ENCODE data around the gene DLGAP3.

The DLGAP3 gene

GRCh38 chr1:34867415-34867814 is 62.0 kb downstream of the DLGAP3 start:
- no peak for DNase-seq (ENCODE audit: low read depth)

- DNase-seq (ENCODE audit: low read depth): no peak
Observed at GRCh38 chr1:34866762-34867109, 62.7 kb downstream of the DLGAP3 start.

- peak; percentile 65 for DNase-seq (ENCODE audit: low read depth)
Observed at GRCh38 chr1:34865981-34866761, 63.3 kb downstream of the DLGAP3 start.

- DNase-seq (ENCODE audit: low read depth): no peak
Observed at GRCh38 chr1:34865573-34865972, 63.9 kb downstream of the DLGAP3 start.

- DNase-seq (ENCODE audit: low read depth): no peak
Observed at GRCh38 chr1:34864759-34865158, 64.7 kb downstream of the DLGAP3 start.

- no peak for DNase-seq (ENCODE audit: low read depth)
Observed at GRCh38 chr1:34863501-34863900, 65.9 kb downstream of the DLGAP3 start.

GRCh38 chr1:34859446-34860200 is 69.8 kb downstream of the DLGAP3 start, which contains the start of gene SMIM12:
SMIM12 (minus strand) TSS chr1:34859749; CDS start chr1:34855977, 3,772 bp downstream.
- peak; percentile 94 for DNase-seq (ENCODE audit: low read depth)

GRCh38 chr1:34858901-34859445 is 70.5 kb downstream of the DLGAP3 start:
- peak; percentile 53 for DNase-seq (ENCODE audit: low read depth)

- DNase-seq (ENCODE audit: low read depth): no peak
Observed at GRCh38 chr1:34856697-34857096, 72.8 kb downstream of the DLGAP3 start.

- DNase-seq (ENCODE audit: low read depth): peak; percentile 96
Observed at GRCh38 chr1:34852677-34853217, 76.7 kb downstream of the DLGAP3 start.

GRCh38 chr1:34851431-34852105 is 77.9 kb downstream of the DLGAP3 start:
- no peak for DNase-seq (ENCODE audit: low read depth)

GRCh38 chr1:34850382-34850781 is 79.1 kb downstream of the DLGAP3 start:
- DNase-seq (ENCODE audit: low read depth): no peak

GRCh38 chr1:34847094-34847493 is 82.4 kb downstream of the DLGAP3 start:
- no peak for DNase-seq (ENCODE audit: low read depth)

GRCh38 chr1:34846265-34846664 is 83.2 kb downstream of the DLGAP3 start:
- no peak for DNase-seq (ENCODE audit: low read depth)

GRCh38 chr1:34845131-34845901 is 84.1 kb downstream of the DLGAP3 start:
- DNase-seq (ENCODE audit: low read depth): no peak

GRCh38 chr1:34844252-34844634 is 85.2 kb downstream of the DLGAP3 start:
- DNase-seq (ENCODE audit: low read depth): peak; percentile 25

- DNase-seq (ENCODE audit: low read depth): no peak
Observed at GRCh38 chr1:34843392-34844251, 85.8 kb downstream of the DLGAP3 start.

- no peak for DNase-seq (ENCODE audit: low read depth)
Observed at GRCh38 chr1:34842952-34843371, 86.5 kb downstream of the DLGAP3 start.

- no peak for DNase-seq (ENCODE audit: low read depth)
Observed at GRCh38 chr1:34842073-34842472, 87.4 kb downstream of the DLGAP3 start.

GRCh38 chr1:34840426-34840825 is 89.0 kb downstream of the DLGAP3 start:
- DNase-seq (ENCODE audit: low read depth): no peak
